Trophoblast cell (in vitro differentiated cells and primary cell): Measurements from ENCODE around the gene CAND1.

Source experiments
- DNase-seq, 2 donors: peaks; one replicate each; pipeline ENCODE4 v3.0.0-alpha.2; 2016
- H2AFZ ChIP-seq: 2 replicates; pipeline ENCODE4 v1.6.1; 2013; ENCODE audit warnings: low read length, moderate library complexity, mild to moderate bottlenecking; ENCODE audit not compliant: insufficient read depth, poor library complexity
- H2AK5ac ChIP-seq: 2 replicates; pipeline ENCODE4 v1.6.1; 2013; ENCODE audit warnings: mild to moderate bottlenecking, low read length
- H2BK120ac ChIP-seq: 2 replicates; pipeline ENCODE4 v1.6.1; 2013; ENCODE audit warnings: low read length, mild to moderate bottlenecking, moderate library complexity; ENCODE audit not compliant: insufficient read depth, poor library complexity
- H2BK12ac ChIP-seq: 2 replicates; pipeline ENCODE4 v1.6.1; 2013; ENCODE audit warnings: mild to moderate bottlenecking, low read length, moderate library complexity
- H2BK5ac ChIP-seq: 2 replicates; pipeline ENCODE4 v1.6.1; 2013; ENCODE audit warnings: low read length, low read depth, moderate library complexity, mild to moderate bottlenecking; ENCODE audit not compliant: poor library complexity
- H3K14ac ChIP-seq: 2 replicates; pipeline ENCODE4 v1.6.1; 2013; ENCODE audit warnings: mild to moderate bottlenecking, low read length
- H3K18ac ChIP-seq: 2 replicates; pipeline ENCODE4 v1.6.1; 2013; ENCODE audit warnings: mild to moderate bottlenecking, low read length
- H3K23ac ChIP-seq: 2 replicates; pipeline ENCODE4 v1.6.1; 2013; ENCODE audit warnings: low read length
- H3K27ac ChIP-seq: 2 replicates; pipeline ENCODE4 v1.5.1; 2013; ENCODE audit warnings: low read depth, mild to moderate bottlenecking, inconsistent platforms, low read length, moderate library complexity
- H3K27me3 ChIP-seq: 2 replicates; pipeline ENCODE4 v1.6.1; 2013; ENCODE audit warnings: inconsistent platforms, mild to moderate bottlenecking, low read length, moderate library complexity; ENCODE audit not compliant: insufficient read depth
- H3K36me3 ChIP-seq, 2 experiments: 1 replicate in 1 of 2; 2 replicates in 1 of 2; pipeline ENCODE4 v1.6.1; 2013; ENCODE audit warnings: low read length in 2 of 2, mild to moderate bottlenecking in 2 of 2, moderate library complexity in 1 of 2; ENCODE audit not compliant: insufficient read depth in 2 of 2, control insufficient read depth in 1 of 2
- H3K4ac ChIP-seq: 2 replicates; pipeline ENCODE4 v1.6.1; 2013; ENCODE audit warnings: low read depth, mild to moderate bottlenecking, low read length, moderate library complexity
- H3K4me1 ChIP-seq, 2 experiments: 1 replicate in 1 of 2; 2 replicates in 1 of 2; pipeline ENCODE4 v1.6.1; 2013; ENCODE audit warnings: low read length in 2 of 2, mild to moderate bottlenecking in 2 of 2, moderate library complexity in 1 of 2; ENCODE audit not compliant: insufficient read depth in 2 of 2, control insufficient read depth in 1 of 2
- H3K4me2 ChIP-seq: 2 replicates; pipeline ENCODE4 v1.6.1; 2013; ENCODE audit warnings: inconsistent platforms, mild to moderate bottlenecking, low read length, moderate library complexity
- H3K4me3 ChIP-seq: 2 replicates; pipeline ENCODE4 v1.5.1; 2013; ENCODE audit warnings: mild to moderate bottlenecking, low read depth, low read length, inconsistent platforms
- H3K79me1 ChIP-seq: one replicate; pipeline ENCODE4 v1.6.1; 2013; ENCODE audit warnings: low read length
- H3K79me2 ChIP-seq: 2 replicates; pipeline ENCODE4 v1.6.1; 2013; ENCODE audit warnings: low read length, mild to moderate bottlenecking; ENCODE audit not compliant: control insufficient read depth, insufficient read depth, poor library complexity
- H3K9ac ChIP-seq: 2 replicates; pipeline ENCODE4 v1.6.1; 2013; ENCODE audit warnings: mild to moderate bottlenecking, low read length
- H3K9me3 ChIP-seq: 2 replicates; pipeline ENCODE4 v1.6.1; 2013; ENCODE audit warnings: low read depth, mild to moderate bottlenecking, control low read depth, inconsistent platforms, low read length; ENCODE audit not compliant: insufficient read depth
- H4K12ac ChIP-seq: 2 replicates; pipeline ENCODE4 v1.6.1; 2013; ENCODE audit warnings: low read depth, mild to moderate bottlenecking, low read length, moderate library complexity
- H4K8ac ChIP-seq: 2 replicates; pipeline ENCODE4 v1.6.1; 2013; ENCODE audit warnings: low read depth, mild to moderate bottlenecking, low read length, moderate library complexity
- H4K91ac ChIP-seq: one replicate; pipeline ENCODE4 v1.6.1; 2013; ENCODE audit warnings: low read depth, mild to moderate bottlenecking, low read length, moderate library complexity
- WGBS: extraction: QIAGEN DNeasy Blood & Tissue Kit; methylation state at CpG from one replicate; pipeline ENCODE4 v1.1.7; 2013; ENCODE audit warnings: missing lambda C conversion rate; ENCODE audit not compliant: insufficient read length, insufficient coverage; ENCODE audit errors: extremely low coverage; 5-methylcytosine and 5-hydroxymethylcytosine counted together

Gene CAND1

DNA sequence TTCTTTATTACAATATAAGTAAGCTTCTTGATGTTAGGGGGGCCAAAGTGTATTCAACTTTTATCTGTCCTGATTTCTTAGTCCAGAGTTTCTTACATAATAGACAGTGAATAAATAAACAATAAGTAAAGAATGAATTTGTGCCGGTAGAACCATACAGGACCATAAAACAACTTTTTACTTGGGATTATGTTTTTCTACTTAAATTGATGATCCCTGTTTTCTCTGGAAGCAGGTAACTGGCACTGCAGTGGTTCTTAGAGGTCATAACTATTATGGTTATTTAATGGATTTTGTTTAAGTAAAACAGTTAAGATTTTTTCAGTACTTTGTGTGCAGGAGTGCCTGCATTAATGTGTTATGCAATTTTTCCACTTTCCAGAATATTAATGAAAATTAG is 10.5 kb downstream of the CAND1 start:
- peaks cover 7 to 11% of the 10 kb centered on the region in 2 experiments for H3K36me3 ChIP-seq
- no CpG with 5 or more reads among the region's 1 CpG for WGBS

DNA sequence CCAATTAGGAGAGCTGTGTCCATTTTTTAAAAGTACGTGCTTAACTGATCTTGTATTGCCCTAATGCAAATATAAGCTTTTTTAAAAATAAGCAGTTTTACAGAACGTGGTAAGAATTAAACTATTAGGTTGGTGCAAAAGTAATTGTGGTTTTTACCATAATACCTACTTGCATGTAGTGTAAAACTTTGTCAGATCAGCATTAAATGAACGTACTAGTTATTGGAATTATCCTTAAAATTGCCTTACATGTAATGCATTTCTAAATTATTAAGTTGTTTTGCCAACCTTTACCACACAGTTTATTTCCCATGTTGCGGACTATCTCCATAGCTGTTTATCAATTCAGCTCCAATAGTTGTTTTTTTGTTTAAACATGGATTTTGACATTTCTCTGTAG is 10.9 kb downstream of the CAND1 start:
- Histone ChIP-seq H3K79me2 (peaks cover 6% of the 10 kb centered on the region), H3K4me3 (no peak overlapping the region), H4K91ac (no peak overlapping the region), H2AFZ (no peak overlapping the region), H3K9ac (no peak overlapping the region), H3K27me3 (no peaks in the 10 kb centered on the region), H3K4me2 (no peak overlapping the region), H2AK5ac (no peak overlapping the region), H3K79me1 (no peaks in the 10 kb centered on the region), H3K4me1 (peaks cover 2 to 3% of the 10 kb centered on the region in 2 experiments), H4K8ac (no peak overlapping the region), H3K9me3 (no peaks in the 10 kb centered on the region), H3K18ac (no peak overlapping the region), H4K12ac (no peak overlapping the region), H3K4ac (no peak overlapping the region), H2BK12ac (no peak overlapping the region), H2BK120ac (no peak overlapping the region), H3K36me3 (peaks cover 7 to 11% of the 10 kb centered on the region in 2 experiments), H3K27ac (no peak overlapping the region), H3K23ac (no peak overlapping the region), H3K14ac (no peak overlapping the region), H2BK5ac (no peak overlapping the region)
- no peak for DNase-seq
- WGBS = no CpG with 5 or more reads among the region's 4 CpGs

More for the DNA sequence above, 10.5 kb downstream of the CAND1 start:
- Histone ChIP-seq H3K14ac (no peak overlapping the region), H2BK5ac (no peak overlapping the region), H4K8ac (no peak overlapping the region), H3K27ac (no peak overlapping the region), H3K4me3 (no peak overlapping the region), H3K4me2 (no peak overlapping the region), H3K18ac (no peak overlapping the region), H3K27me3 (no peaks in the 10 kb centered on the region), H3K79me2 (peaks cover 6% of the 10 kb centered on the region), H3K23ac (no peak overlapping the region), H3K9me3 (no peaks in the 10 kb centered on the region), H4K12ac (no peak overlapping the region), H2BK120ac (no peak overlapping the region), H2AFZ (no peak overlapping the region), H3K9ac (no peak overlapping the region), H2AK5ac (no peak overlapping the region), H3K4ac (no peak overlapping the region), H3K4me1 (peaks cover 3% of the 10 kb centered on the region in 2 experiments), H3K79me1 (no peaks in the 10 kb centered on the region), H4K91ac (no peak overlapping the region), H2BK12ac (no peak overlapping the region)
- DNase-seq = no peak

DNA sequence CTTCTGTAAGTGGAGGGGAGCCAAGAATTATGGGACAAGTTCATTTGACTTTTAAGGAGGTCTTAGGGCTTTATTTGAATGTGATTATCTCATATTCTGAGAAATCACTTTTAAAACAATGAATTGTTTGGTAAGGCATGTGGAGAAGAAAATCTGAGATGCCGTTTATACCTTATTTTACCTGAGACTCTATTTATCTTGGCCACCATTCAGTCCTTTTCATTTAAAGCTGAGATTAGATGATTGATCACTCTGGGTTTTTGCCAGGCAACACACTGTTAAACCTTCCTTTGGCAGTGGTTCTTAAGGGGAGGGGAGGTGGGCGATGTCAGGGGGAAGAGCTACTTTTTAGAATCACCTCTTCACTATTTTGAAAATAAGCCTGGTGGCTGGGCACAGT is 11.4 kb downstream of the CAND1 start:
- no peaks in the 10 kb centered on the region for H3K4me1 ChIP-seq
- no CpG with 5 or more reads among the region's 2 CpGs for WGBS
- H3K79me1 ChIP-seq = no peaks in the 10 kb centered on the region
- no peak overlapping the region for H4K12ac ChIP-seq
- H3K4ac ChIP-seq = peak overlapping the region; percentile 55
- H3K14ac ChIP-seq = no peak overlapping the region
- H3K4me2 ChIP-seq = no peak overlapping the region
- no peaks in the 10 kb centered on the region for H3K27me3 ChIP-seq
- H3K23ac ChIP-seq = no peak overlapping the region
- H2AFZ ChIP-seq = no peak overlapping the region
- H3K79me2 ChIP-seq = peaks cover 6% of the 10 kb centered on the region
- H4K8ac ChIP-seq = no peak overlapping the region
- no peak for DNase-seq
- no peak overlapping the region for H2BK12ac ChIP-seq
- no peaks in the 10 kb centered on the region for H3K9me3 ChIP-seq
- no peak overlapping the region for H2BK5ac ChIP-seq
- H3K18ac ChIP-seq = no peak overlapping the region
- H4K91ac ChIP-seq = no peak overlapping the region
- no peak overlapping the region for H3K9ac ChIP-seq
- H3K27ac ChIP-seq = no peak overlapping the region
- H3K4me3 ChIP-seq = no peak overlapping the region
- peaks cover 7 to 11% of the 10 kb centered on the region in 2 experiments for H3K36me3 ChIP-seq
- H2BK120ac ChIP-seq = no peak overlapping the region
- no peak overlapping the region for H2AK5ac ChIP-seq

DNA sequence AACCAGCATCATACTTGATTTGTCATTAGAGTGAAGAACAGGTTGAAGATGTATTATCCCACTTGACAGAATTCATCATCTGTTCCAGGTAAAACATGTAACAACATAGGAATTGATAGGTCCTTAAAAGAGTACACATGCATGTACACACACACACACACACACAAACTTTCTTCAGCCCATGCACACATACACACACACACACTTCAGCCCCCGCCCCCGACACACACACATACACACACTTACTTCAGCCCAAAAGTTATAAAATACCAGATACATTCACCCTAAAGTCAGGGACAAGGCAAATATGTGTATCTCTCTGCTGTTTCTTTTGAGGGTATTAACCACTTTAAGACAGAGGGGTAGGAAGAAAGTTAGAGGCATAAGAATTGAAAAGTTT is 15.4 kb downstream of the CAND1 start:
- H2BK120ac ChIP-seq = no peak overlapping the region
- H3K27me3 ChIP-seq = no peaks in the 10 kb centered on the region
- no peak overlapping the region for H3K23ac ChIP-seq
- H3K79me1 ChIP-seq = no peaks in the 10 kb centered on the region
- H2AK5ac ChIP-seq = no peak overlapping the region
- no peak overlapping the region for H3K4me2 ChIP-seq
- peaks cover 2% of the 10 kb centered on the region for H3K79me2 ChIP-seq
- no peak overlapping the region for H3K27ac ChIP-seq
- DNase-seq = no peak
- H3K9ac ChIP-seq = no peak overlapping the region
- H3K14ac ChIP-seq = no peak overlapping the region
- peaks cover 10 to 14% of the 10 kb centered on the region in 2 experiments for H3K36me3 ChIP-seq
- no peak overlapping the region for H3K4me3 ChIP-seq
- no peak overlapping the region for H4K12ac ChIP-seq
- H3K18ac ChIP-seq = no peak overlapping the region
- WGBS = no CpG with 5 or more reads among the region's 2 CpGs
- H2AFZ ChIP-seq = no peak overlapping the region
- no peak overlapping the region for H4K8ac ChIP-seq
- no peak overlapping the region for H4K91ac ChIP-seq
- H3K4ac ChIP-seq = no peak overlapping the region
- H2BK5ac ChIP-seq = no peak overlapping the region
- no peaks in the 10 kb centered on the region for H3K4me1 ChIP-seq
- no peak overlapping the region for H2BK12ac ChIP-seq
- H3K9me3 ChIP-seq = no peaks in the 10 kb centered on the region
